ENCODE results near the gene GPR171. TPM values are rescaled to one million over a fixed set of nuclear protein-coding genes. Genes with fewer than 3 reads are reported as not detected.

Gene GPR171
- total RNA-seq, 2 experiments from 2014 or later: 91.8 to 101 TPM

DNA sequence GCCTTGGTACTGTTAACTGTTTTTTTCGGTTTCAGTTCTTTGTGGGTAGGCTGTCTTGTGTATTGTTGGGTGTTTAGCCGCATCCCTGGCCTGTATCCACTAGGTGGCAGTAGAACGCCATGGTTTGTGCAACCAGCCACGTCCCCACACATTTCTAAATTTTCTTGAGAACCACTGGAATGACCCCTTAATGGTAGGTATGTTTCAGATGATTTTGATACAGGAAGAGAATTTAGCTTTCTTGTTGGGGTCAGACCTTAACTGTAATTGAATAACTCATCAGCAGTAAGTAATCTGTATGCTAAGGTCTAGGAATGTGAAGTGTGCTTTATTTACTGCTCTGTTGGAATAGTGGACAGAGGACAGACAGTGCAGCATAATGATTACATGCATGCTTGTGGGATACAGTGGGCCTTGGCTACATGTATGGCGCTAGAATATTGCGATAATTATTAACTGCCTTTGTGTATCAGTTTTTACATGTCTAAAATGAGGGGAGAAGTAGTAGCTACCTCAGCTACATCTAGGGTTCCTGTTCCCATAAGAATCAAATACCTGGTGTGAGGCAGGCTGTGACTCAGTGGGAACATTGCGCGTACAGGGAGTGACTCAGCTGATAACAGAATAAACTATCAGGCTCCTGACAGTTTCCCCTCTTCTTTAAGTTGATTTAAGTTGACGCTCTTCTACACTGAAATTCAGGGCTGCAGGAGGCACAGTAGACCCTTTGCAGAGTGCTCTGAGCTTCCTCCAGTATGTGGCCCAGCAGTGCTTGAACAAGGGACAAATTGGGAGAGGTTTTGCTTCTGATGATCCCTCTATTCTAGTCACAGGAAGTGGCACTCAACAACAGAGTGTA is 25.0 kb upstream of the GPR171 start:
- peak overlapping the region; percentile 28 for H3K4me3 Mint-ChIP-seq

GRCh38 chr3:151227266-151227806 is 24.3 kb upstream of the GPR171 start:
- Mint-ChIP-seq H3K27ac (peak overlapping the region; percentile 92), H3K9me3 (peaks cover 5% of the 10 kb centered on the region), H3K36me3 (ENCODE audit: low read depth) (peaks cover 5% of the 10 kb centered on the region), H3K4me3 (peak overlapping the region; percentile 9), H3K4me1 (ENCODE audit: low read depth) (peaks cover 64% of the 10 kb centered on the region), H3K27me3 (no peaks in the 10 kb centered on the region)
- DNase-seq: no peak
- POLR2A ChIA-PET: interaction anchor here (0.6 to 4.0 kb wide), 9 partner anchors 16 to 609 kb away, joined by 3 to 39 read pairs (median 3); partner anchors contain the start of genes GPR171 and P2RY14
- peak; percentile 9 for ATAC-seq
- TF ChIP-seq, protein P1, sequence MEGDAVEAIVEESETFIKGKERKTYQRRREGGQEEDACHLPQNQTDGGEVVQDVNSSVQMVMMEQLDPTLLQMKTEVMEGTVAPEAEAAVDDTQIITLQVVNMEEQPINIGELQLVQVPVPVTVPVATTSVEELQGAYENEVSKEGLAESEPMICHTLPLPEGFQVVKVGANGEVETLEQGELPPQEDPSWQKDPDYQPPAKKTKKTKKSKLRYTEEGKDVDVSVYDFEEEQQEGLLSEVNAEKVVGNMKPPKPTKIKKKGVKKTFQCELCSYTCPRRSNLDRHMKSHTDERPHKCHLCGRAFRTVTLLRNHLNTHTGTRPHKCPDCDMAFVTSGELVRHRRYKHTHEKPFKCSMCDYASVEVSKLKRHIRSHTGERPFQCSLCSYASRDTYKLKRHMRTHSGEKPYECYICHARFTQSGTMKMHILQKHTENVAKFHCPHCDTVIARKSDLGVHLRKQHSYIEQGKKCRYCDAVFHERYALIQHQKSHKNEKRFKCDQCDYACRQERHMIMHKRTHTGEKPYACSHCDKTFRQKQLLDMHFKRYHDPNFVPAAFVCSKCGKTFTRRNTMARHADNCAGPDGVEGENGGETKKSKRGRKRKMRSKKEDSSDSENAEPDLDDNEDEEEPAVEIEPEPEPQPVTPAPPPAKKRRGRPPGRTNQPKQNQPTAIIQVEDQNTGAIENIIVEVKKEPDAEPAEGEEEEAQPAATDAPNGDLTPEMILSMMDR (IDR thresholded peaks at IDR 0.05): no peak
- intact Hi-C loops (cut with micrococcal nuclease): loop anchor here (2.0 kb wide), 2 partner anchors 23 to 59 kb away; no protein-coding TSS in a partner anchor
- CTCF ChIA-PET: interaction anchor here (0.7 to 8.5 kb wide), 27 partner anchors 8 to 612 kb away, joined by 3 to 254 read pairs (median 5); partner anchors contain the start of genes GPR171 and P2RY14

More for the DNA sequence above, 25.0 kb upstream of the GPR171 start:
- Mint-ChIP-seq H3K4me1 (ENCODE audit: low read depth) (peaks cover 64% of the 10 kb centered on the region), H3K36me3 (ENCODE audit: low read depth) (peaks cover 2% of the 10 kb centered on the region), H3K9me3 (no peaks in the 10 kb centered on the region), H3K27me3 (no peaks in the 10 kb centered on the region), H3K27ac (peak overlapping the region; percentile 92)
- intact Hi-C loops (cut with micrococcal nuclease): loop anchor here (1.0 to 2.0 kb wide), 3 partner anchors 23 to 59 kb away; no protein-coding TSS in a partner anchor
- DNase-seq: peak; percentile 89
- ChIA-PET CTCF (interaction anchor here (0.6 to 8.5 kb wide), 43 partner anchors 8 to 611 kb away, joined by 3 to 254 read pairs (median 4); partner anchors contain the start of genes GPR171, GPR87 and P2RY14), POLR2A (interaction anchor here (0.7 to 4.0 kb wide), 11 partner anchors 17 to 608 kb away, joined by 3 to 39 read pairs (median 3); partner anchors contain the start of genes GPR171 and P2RY14)
- TF ChIP-seq, protein P1 (IDR thresholded peaks at IDR 0.05): peak; percentile 92
- ATAC-seq: peak; percentile 64

- ChIA-PET CTCF (interaction anchor here (0.7 to 8.5 kb wide), 25 partner anchors 8 to 612 kb away, joined by 3 to 254 read pairs (median 6); partner anchors contain the start of genes GPR171 and P2RY14), POLR2A (interaction anchor here (0.6 to 4.0 kb wide), 8 partner anchors 16 to 59 kb away, joined by 3 to 39 read pairs (median 4); partner anchors contain the start of genes GPR171 and P2RY14)
- Mint-ChIP-seq H3K9me3 (peaks cover 10% of the 10 kb centered on the region), H3K27ac (peak overlapping the region; percentile 92), H3K27me3 (no peaks in the 10 kb centered on the region), H3K4me1 (ENCODE audit: low read depth) (peaks cover 64% of the 10 kb centered on the region), H3K36me3 (ENCODE audit: low read depth) (peaks cover 10% of the 10 kb centered on the region), H3K4me3 (no peak overlapping the region)
- TF ChIP-seq, protein P1 (IDR thresholded peaks at IDR 0.05): no peak
- DNase-seq (no peak), ATAC-seq (no peak)
- intact Hi-C loops (cut with micrococcal nuclease): loop anchor here (2.0 kb wide), 2 partner anchors 22 to 58 kb away; no protein-coding TSS in a partner anchor
Measured at GRCh38 chr3:151226825-151227224, 23.8 kb upstream of the GPR171 start.

GRCh38 chr3:151226088-151226563 is 23.1 kb upstream of the GPR171 start:
- Mint-ChIP-seq H3K4me3 (peak overlapping the region; percentile 10), H3K27me3 (no peaks in the 10 kb centered on the region), H3K4me1 (ENCODE audit: low read depth) (peaks cover 58% of the 10 kb centered on the region), H3K36me3 (ENCODE audit: low read depth) (peaks cover 14% of the 10 kb centered on the region), H3K9me3 (peaks cover 11% of the 10 kb centered on the region), H3K27ac (peak overlapping the region; percentile 92)
- TF ChIP-seq, protein P1 (IDR thresholded peaks at IDR 0.05): no peak
- ChIA-PET CTCF (interaction anchor here (0.7 to 8.5 kb wide), 14 partner anchors 8 to 611 kb away, joined by 3 to 254 read pairs (median 16); partner anchors contain the start of gene P2RY14), POLR2A (interaction anchor here (0.6 to 4.0 kb wide), 5 partner anchors 9 to 58 kb away, joined by 3 to 39 read pairs (median 3); partner anchors contain the start of gene GPR171)
- no peak for DNase-seq
- peak; percentile 35 for ATAC-seq
- intact Hi-C loops (cut with micrococcal nuclease): loop anchor here (2.0 kb wide), 2 partner anchors 21 to 57 kb away; no protein-coding TSS in a partner anchor

Measured in activated CD8-positive, alpha-beta T cell treated with anti-CD3 and anti-CD28 coated beads for 36 hours (primary cell).